Posterior vena cava (tissue), 2 donors: ENCODE measurements around the gene CD274. TPM values are rescaled to one million over a fixed set of nuclear protein-coding genes. Genes with fewer than 3 reads are reported as not detected.

Experiments used
- DNase-seq: peaks from one replicate; pipeline ENCODE4 v3.0.0-alpha.2; 2020; ENCODE audit warnings: low spot score
- intact Hi-C, 2 donors: fragments of 100-400 bp; cut with DNase I; formaldehyde crosslinking; loops; one replicate each; pipeline versions ENCODE4 v1.14.1 to v1.14.2; 2022 to 2023
- total RNA-seq, 2 donors: library from RNA; stranded (reverse); fragmentation: NEBNext Ultra II Directional; extraction: Animal tissue kit (Norgen Biotek cat#: 25700); gene quantifications; one replicate each; pipeline ENCODE4 v1.2.1, GENCODE V29; 2021
- donor health status: DM: yes; HTN: yes; CAD: no.
- donor health status: DM: yes; HTN: yes; CAD: no.

The CD274 gene
- total RNA-seq, 2 donors from 2014 or later, result 3.1 to 3.5 TPM

GRCh38 chr9:5513966-5514616 is 63.7 kb downstream of the CD274 start:
- intact Hi-C loops, result loop anchor here in 1 of 2 donors (10.0 kb wide), 1 partner anchor 51 kb away; no protein-coding TSS in a partner anchor
- DNase-seq, result no peak

- DNase-seq, result no peak
- intact Hi-C loops, result loop anchor here in 1 of 2 donors (10.0 kb wide), 1 partner anchor 50 kb away; no protein-coding TSS in a partner anchor
These were observed 64.4 kb downstream of the CD274 start for GRCh38 chr9:5514617-5515260.

GRCh38 chr9:5515261-5515650 is 64.9 kb downstream of the CD274 start:
- no peak for DNase-seq
- intact Hi-C loops, result loop anchor here in 1 of 2 donors (10.0 kb wide), 1 partner anchor 50 kb away; no protein-coding TSS in a partner anchor

GRCh38 chr9:5516453-5517220 is 66.3 kb downstream of the CD274 start:
- DNase-seq, result no peak
- intact Hi-C loops, result loop anchor here in 1 of 2 donors (10.0 kb wide), 1 partner anchor 48 kb away; no protein-coding TSS in a partner anchor

GRCh38 chr9:5518171-5518936 is 68.0 kb downstream of the CD274 start:
- intact Hi-C loops, result loop anchor here in 1 of 2 donors (10.0 kb wide), 1 partner anchor 46 kb away; no protein-coding TSS in a partner anchor
- DNase-seq, result no peak

- intact Hi-C loops, result loop anchor here in 1 of 2 donors (10.0 kb wide), 1 partner anchor 46 kb away; no protein-coding TSS in a partner anchor
These were observed 68.6 kb downstream of the CD274 start for GRCh38 chr9:5518937-5519319.

More at GRCh38 chr9:5518937-5519319, 68.6 kb downstream of the CD274 start:
- DNase-seq, result no peak

Other genes starting within 250 kb of the CD274 start
- not detected for gene INSL4, start 219.1 kb upstream of the CD274 start, total RNA-seq
- not detected for gene RLN2, start 145.8 kb upstream of the CD274 start, total RNA-seq
- gene RLN1, start 110.7 kb upstream of the CD274 start, total RNA-seq, result not detected
- gene PLGRKT, start 12.6 kb upstream of the CD274 start, total RNA-seq, result 10 to 100 TPM; 19.8 to 27.6 TPM
- 1 to 10 TPM; 4.2 to 5.4 TPM for gene PDCD1LG2, start 60.0 kb downstream of the CD274 start, total RNA-seq
- gene RIC1, start 178.6 kb downstream of the CD274 start, total RNA-seq, result 10 to 100 TPM; 20.2 to 25.2 TPM